GM19455 (cell line): Measurements from ENCODE around the gene AADACL3.
"Not testable (repeated sequence)": the region's sequence is repeated elsewhere in the genome, so short reads cannot be mapped to it uniquely, and the experiment has no call there.

ENCODE experiments used
- ATAC-seq: cut with Tn5 transposase; IDR thresholded peaks from one replicate; pipeline ENCODE4 v1.9.1; 2021; ENCODE audit not compliant: unreplicated experiment

Gene AADACL3

DNA sequence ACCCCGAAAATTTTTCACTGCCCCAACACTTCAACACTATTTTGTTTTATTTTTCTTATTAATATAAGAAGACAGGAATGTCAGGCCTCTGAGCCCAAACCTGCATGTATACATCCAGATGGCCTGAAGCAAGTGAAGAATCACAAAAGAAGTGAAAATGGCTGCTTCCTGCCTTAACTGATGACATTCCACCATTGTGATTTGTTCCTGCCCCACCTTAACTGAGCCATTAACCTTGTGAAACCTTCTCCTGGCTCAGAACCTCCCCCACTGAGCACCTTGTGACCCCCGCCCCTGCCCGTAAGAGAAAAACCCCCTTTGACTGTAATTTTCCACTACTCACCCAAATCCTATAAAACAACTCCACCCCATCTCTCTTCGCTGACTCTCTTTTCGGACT lies 2.3 kb upstream of the AADACL3 start:
- ATAC-seq = not testable (repeated sequence)

DNA sequence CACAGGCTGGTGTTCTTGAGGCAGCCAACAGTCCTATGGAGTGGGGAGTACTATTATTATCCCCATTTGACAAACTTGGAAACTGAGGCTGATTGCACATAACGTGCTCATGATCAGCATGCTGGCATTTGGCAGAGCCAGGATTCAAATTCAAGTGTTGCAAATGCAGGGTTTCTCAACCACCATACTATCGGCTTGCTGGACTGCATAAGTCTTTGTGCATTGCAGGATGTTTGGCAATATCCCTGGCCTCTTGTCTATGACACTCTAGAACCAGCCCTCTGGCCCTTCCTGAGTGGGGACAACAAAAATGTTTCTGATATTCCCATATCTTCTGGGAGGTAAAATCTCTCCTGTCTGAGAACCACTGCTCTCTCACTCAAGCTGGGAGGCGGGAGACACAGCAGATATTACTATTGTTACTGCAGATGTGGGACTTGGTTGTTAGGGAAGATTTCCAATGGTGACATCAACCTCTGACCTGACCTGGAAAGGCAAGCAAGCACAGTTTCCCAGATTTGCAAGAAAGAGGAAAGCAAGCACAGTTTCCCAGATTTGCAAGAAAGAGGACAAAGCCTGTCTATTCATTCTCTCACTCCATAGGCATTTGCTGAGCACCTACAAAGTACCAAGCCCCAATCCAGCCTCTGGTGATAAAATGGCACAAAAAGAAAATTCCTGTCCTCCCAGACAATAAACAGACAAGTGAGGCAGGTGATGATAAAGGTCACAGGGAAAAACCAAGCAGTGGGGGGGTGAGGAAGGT lies 1.0 kb upstream of the AADACL3 start:
- no peak for ATAC-seq

DNA sequence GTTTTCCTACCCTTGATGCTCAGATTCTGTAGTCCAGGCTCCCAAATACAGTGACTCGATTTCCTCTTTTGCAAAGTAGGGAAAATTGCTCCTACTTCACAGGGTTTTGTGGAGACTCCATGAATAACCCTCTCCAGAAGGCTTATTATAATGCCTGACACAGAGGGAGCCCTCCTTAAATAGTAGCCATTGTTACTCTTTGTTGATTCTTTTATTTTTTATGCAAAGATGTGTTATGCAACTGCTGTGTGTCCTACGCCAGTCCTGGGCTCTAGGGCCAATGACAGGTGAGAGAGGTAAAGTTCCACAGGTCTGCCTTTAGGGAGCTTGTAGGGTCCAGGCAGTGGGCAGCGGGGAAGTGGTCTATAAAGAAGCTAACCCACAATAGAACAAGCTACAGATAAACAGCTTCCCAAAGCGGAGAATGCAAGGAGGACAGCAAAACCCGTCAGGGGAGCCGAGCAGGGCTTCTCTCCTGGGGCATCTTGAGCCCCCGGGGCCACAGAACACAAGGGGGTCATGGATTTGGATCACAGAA lies 1.5 kb downstream of the AADACL3 start:
- ATAC-seq = no peak

DNA sequence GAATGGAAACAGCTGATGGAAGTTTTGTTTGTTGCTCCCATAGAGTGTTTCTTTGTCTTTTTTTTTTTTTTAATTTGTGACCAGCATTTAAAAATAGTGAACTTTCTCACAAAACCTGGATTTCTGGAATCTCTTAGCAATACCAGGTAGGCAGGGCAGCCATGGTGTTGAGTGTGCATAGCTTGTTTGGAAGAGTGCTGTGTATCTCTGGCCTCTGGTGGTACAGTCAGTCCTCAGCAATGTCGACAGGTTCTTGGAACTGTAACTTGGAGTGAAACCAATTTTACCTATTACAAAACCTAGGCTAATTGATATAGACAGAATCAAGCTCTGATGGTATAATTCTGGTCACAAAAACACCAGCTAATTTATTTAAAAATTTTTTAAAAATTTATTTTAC lies 6.7 kb downstream of the AADACL3 start:
- ATAC-seq = no peak

DNA sequence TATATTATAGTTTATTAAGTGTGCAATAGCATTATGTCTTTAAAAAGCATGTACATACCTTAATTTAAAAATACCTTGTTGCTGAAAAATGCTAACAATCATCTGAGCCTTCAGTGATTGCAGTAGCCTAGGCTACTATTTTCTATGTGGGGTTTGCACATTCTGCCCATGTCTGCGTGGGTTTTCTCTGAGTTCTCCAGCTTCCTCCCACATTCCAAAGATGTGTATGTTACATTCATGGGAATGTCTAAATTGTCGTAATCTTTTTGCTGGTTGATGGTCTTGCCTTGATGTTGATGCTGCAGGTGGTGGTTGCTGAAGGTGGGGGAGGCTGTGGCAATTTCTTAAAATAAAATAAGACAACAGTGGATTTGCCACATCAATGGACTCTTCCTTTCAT lies 12.5 kb downstream of the AADACL3 start:
- no peak for ATAC-seq

DNA sequence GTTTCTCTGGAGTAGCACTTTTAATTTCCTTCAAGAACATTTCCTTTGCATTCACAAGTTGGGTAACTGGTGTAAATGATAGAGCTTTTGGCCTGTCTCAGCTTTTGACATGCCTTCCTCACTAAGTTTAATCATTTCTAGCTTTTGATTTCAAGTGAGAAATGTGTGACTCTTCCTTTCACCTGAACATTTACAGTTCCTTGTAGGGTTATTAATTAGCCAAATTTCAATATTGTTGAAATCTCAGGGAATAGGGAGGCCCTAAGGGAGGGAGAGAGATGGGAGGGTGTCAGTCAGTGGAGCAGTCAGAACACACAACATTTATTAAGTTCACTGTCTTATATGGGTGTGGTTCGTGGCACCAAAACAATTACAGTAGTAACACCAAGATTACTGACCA lies 14.2 kb downstream of the AADACL3 start:
- no peak for ATAC-seq

DNA sequence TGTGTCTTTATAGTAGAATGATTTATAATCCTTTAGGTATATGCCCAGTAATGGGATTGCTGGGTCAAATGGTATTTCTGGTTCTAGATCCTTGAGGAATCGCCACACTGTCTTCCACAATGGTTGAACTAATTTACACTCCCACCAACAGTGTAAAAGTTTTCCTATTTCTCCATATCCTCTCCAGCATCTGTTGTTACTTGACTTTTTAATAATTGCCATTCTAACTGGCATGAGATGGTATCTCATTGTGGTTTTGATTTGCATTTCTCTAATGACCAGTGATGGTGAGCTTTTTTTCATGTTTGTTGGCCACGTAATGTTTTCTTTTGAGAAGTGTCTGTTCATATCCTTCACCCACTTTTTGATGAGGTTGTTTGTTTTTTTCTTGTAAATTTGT lies 15.2 kb downstream of the AADACL3 start:
- not testable (repeated sequence) for ATAC-seq

DNA sequence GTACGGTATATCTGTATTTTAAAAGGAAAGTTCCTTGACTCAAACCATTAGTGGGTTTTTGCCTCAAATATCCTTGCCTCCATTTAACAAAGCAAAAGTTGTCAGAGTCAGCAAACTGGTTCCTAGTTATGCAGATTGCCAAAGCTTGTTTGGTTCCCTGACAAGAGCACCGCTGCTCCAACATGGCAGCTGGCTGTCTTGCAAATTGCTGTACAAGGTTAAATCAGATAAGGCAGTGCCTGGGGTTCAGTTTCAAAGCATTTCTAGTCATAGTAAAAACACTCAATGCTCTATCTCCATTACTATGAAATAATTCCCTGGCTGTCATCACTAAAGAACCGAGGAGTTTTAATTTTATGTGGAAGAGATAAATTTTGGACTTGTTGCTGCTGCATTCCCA lies 18.7 kb downstream of the AADACL3 start:
- ATAC-seq = no peak

DNA sequence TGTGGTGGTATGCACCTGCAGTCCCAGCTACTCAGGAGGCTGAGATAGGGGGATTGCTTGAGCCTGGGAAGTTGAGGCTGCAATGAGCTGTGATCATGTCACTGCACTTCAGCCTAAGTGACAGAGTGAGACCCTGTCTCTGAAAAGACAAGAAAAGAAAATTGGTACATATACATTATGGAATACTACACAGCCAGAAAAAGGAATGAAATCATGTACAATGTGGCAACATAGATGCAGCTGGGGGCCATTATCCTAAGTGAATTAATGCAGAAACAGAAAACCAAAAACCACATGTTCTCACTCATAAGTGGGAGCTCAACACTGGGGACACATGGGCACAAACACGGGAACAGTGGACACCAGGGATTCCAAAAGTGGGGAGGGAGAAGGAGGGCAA lies 23.0 kb downstream of the AADACL3 start:
- ATAC-seq = no peak

DNA sequence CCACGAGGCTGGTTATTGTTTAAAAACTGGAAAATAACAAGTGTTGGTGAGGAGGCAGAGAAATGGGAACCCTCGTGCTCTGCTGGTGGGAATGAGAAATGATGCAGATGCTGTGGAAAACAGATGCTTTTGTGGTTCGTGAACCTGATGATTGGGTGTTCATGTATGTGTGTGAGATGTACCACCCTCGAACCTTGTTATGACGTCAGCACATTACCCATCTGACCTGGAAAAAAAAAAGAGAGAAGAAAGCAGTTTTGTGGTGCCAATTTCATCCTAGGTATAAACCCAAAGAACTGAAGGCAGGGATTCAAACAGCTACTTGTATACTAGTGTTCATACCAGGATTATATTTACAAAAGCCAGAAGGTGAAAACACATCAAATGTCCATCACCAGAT lies 23.7 kb downstream of the AADACL3 start:
- no peak for ATAC-seq

DNA sequence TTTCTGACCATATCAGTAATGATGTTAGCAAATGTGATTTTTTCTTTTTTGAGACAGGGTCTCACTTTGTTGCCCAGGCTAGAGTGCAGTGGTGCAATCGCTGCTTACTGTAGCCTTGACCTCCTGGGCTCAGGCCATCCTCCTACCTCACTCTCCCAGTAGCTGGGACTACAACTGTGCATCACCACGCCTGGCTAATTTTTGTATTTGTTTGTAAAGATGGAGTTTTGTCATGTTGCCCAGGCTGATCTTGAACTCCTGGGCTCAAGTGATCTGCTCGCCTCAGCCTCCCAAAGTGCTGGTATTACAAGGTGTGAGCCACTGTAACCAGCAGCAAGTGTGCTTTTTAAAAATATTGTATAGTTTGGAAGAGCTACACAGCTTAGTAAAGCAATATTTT lies 26.0 kb downstream of the AADACL3 start:
- no peak for ATAC-seq

DNA sequence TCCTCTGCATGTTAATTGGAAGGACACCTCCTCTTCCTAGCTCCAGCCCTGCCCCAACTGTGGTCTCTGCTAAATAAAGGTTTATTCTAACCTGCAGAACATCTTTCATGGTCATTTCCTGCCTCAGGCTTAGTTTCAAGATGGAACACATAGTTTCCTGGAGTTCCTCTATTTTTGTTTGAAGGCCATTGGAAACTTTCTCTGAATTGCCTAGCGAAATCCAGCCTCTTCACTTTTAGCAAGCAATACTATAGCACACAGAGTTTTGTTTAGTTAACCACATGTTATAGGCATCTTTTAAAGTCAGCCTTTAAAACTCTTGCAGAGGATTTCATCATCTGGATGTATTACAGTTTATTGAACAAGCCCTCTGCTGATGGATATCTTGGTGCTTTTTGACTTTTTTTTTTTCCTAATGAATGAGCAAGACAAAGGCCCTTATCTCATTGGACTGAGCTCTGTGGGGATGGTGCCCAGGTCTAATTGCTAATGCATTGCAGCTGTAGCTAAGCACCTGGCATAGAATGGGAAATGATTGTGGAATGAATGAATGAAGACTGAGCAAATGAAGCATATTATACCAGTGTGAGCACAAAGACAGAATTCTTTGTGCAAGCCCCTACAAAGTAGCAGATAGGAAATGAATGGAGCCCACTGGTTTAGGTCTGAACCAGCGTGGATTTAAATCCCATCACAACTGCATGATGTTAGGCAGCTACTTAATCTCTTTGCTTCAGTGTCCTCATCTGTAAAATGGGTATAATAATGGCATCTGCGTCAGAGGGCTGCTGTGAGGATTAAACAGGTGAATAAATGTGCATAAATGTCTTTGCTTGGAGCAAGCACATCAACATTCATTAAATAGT lies 29.4 kb downstream of the AADACL3 start:
- ATAC-seq = no peak

DNA sequence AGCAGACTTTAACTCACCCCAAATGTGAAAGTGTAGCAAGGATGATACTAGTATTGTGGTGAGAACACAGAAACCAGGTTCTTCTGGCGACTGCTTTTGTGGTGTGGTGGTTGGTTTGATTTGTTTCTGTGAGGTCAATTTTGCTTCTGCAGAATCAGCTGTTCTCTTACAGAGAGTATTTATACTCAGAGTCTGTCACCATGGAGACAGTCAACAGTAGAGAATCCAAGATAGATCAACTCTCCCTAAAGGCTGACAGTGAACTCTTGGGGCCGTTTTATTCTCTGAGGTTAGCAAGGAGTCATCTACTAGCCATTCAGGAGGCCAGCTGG lies 30.0 kb downstream of the AADACL3 start, which contains the start of gene CFAP107:
Gene CFAP107, plus strand, starts transcription at position 209 of the 332 bp plus-strand sequence. CDS start 231 bp downstream, outside the sequence.
- ATAC-seq = no peak

DNA sequence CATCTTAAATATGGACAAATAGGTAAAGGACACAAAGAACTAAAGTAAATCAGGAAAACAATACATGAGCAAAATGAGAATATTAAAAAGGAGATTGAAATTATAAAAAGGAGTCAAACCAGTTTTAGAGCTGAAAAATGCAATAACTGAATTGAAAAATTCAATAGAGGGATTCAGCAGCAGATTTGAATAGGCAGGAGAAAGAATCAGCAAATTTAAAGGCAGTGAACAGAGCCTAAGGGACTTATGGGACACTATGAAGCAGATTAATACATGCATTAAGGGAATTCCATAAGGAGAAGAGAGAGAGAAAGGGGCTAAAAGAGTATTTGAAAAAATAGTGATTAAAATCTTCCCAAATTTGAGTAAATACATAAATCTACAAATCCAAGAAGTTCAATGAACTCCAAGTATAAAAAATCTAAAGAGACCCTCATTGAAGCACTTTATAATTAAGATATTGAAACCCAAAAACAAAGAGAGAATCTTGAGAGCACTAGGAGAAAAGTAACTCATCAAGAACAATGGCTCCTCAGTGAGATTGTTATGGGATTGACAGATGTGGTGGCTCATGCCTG lies 33.0 kb downstream of the AADACL3 start:
- no peak for ATAC-seq

DNA sequence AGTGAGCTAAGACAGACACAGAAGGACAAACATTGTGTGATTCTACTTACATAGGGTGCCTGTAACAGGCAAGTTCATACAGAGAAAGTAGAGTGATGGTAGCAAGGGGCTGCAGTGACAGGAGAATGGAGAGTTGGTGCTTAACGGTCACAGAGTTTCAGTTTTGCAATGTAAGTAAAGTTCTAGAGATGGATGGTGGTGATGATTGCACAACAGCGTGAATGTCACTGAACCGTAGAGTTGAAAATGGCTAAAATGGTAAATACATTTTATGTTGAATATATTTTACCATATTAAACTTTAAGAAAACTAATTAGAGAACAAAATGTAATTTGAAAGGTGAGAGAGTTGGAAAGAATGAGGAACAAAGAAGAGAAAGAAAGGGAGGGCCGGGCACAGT lies 38.8 kb downstream of the AADACL3 start:
- no peak for ATAC-seq

DNA sequence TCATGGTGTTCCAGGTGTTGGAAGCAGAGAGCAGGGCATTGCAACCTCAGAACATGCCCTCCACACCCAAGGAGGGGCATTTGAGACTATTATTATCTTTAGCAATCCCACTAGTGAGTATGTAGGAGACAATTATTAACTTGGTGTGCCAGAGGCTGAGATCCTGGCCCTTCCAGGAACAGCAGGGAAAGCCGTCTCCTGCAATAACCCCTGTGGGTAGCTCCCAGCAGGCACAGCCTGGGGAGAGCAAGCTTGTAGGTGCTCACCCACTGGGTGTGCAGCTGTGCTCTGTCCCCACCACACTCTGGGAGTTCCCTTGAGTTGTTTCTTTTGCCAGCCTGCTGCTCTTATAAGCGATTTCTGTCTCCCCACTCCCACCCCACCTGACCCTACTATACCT lies 40.4 kb downstream of the AADACL3 start:
- ATAC-seq = no peak

DNA sequence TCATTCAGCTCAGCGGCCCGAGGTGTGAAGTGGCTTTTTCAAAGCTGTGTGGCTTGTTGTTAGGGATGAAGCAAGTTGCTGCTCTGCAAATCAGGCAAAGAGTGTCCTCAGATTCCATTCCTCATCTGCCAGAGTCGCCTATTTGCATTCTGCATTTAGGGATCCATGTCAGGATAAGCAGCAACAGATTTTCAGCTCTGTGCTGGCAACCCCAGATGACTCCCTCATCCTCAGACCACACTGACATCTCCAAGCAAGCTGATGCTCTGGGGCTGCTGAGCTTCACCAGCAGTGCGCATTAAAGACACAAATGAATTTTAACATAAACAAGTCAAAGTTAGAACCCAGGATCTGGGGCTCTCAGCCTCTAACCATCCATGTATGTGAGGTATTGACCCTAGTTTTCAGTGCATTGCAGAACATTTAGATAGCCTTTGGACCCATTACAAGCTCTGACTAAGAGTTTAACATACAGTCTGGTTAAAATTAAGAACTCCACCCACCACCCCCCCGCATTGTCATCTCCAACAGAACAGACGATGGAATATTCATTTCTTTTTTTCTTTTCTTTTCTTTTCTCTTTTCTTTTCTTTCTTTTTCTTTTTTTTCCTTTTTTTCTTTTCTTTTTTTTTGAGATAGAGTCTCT lies 41.0 kb downstream of the AADACL3 start:
- ATAC-seq = no peak

DNA sequence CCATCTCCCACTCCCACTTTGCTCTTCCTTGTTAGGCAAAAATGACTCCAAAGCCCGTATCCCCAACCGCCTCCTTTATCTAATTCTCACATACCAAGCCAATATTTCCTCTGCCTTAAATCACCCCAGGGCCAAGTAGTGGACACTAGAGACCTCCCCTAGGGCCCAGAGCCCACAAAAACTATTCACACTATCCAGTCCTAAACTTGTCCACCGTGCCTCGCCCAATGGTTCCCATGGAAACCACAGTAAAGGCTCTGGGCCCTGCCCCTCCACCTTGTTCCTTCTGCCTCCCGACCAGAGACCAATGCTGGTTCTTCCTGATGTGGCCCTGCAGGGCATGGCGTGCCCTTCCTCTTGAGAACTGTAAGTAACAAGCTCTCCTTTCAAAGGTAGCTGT lies 41.9 kb downstream of the AADACL3 start:
- ATAC-seq = no peak

DNA sequence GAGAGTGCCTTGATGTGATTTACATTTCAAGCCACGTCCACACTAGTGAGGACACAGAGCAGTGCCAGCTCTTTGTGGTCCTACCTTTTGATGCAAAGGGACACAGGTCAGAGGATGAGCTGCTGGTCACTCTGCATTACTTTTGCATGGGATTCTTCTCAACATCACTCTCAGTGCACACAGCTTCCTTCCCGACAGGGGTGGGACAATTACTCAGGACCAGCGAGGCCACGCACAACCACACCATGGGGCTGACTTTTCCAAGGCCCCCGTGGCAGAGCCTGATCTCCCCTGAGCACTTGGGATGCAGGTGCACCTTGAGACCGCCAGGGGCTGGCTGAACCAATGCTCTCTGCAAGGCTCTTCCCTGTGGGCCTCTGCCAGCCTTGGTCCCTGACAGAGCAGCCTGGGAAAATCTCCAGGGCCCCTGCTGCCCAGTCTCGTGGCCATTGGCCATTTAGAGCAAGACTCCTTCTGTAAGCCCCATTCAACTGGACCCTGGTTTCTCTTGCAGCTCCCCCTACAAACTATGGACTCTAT lies 44.4 kb downstream of the AADACL3 start:
- no peak for ATAC-seq

DNA sequence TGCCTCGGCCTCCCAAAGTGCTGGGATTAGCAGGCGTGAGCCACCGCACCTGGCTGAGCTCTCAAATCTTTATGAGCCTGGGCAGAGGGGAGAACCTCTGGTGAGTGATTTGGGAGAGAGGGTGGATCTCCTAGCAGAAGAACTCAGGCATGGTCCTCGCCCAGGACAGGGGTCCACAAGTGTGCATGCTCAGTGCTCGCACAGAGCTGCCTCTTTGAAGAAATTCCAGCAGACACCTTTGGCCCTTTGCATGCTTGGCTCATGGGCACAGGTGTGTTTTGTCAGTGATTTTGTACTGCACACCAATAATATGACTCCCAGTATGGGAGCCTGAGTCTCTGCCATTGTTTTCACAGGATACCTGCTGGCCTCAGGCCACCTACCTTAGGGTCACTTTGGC lies 45.9 kb downstream of the AADACL3 start:
- ATAC-seq = no peak

DNA sequence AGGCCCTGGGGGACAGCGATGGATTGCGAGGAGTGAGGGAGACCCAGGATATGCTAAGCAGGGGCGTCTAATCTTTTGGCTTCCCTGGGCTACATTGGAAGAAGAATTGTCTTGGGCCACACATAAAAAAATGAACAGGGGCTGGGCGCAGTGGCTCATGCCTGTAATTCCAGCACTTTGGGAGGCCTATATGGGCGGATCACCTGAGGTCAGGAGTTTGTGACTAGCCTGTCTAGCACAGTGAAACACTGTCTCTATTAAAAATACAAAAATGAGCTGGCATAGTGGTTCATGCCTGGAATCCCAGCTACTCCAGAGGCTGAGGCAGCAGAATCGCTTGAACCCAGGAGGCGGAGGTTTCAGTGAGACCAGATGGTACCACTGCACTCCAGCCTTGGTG lies 46.9 kb downstream of the AADACL3 start:
- ATAC-seq = no peak
